ENCODE results near the gene FYN.

DNA sequence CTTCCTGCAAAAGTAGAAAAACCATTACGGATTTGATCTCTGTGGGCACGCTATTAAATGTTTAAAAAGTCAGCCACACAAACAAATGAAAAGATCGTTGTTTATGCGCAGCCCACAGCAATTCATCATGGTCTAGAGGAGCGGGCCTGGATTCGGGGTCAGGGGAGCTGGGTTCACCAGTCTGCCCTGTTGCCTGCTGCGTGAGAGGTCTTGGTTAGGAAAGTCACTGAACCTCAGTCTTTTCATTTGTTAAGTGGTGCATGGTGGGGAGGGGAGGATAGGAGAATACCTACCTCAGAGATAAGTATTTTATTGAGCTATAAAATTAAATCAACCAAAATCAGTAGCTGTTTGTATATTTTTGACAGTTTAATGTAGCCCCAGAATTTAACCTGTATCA, 47.3 kb upstream of the FYN start:
- TF ChIP-seq CREB1 (IDR thresholded peaks at IDR 0.05) (no peak), CREB1 (CRISPR knock-in tag; IDR thresholded peaks at IDR 0.05) (no peak), YY1 (IDR thresholded peaks at IDR 0.05; ENCODE audit: insufficient read depth, insufficient replicate concordance, low read depth, low read length) (no peak), IKZF1 (IDR thresholded peaks at IDR 0.05) (no peak), KDM1A (CRISPR knock-in tag; IDR thresholded peaks at IDR 0.05) (no peak), ERF (CRISPR knock-in tag; IDR thresholded peaks at IDR 0.05) (no peak), HNRNPL (IDR thresholded peaks at IDR 0.05; ENCODE audit: low read depth, low read length) (no peak), POLR2A (IDR thresholded peaks at IDR 0.05; ENCODE audit: insufficient read depth in 1 of 2, low read depth in 2 of 2, low read length in 2 of 2) (no peak), ZNF274 (CRISPR knock-in tag; IDR thresholded peaks at IDR 0.05) (no peak), JUNB (CRISPR knock-in tag; IDR thresholded peaks at IDR 0.05; ENCODE audit: borderline replicate concordance) (no peak)
- TF ChIP-seq, protein P1, sequence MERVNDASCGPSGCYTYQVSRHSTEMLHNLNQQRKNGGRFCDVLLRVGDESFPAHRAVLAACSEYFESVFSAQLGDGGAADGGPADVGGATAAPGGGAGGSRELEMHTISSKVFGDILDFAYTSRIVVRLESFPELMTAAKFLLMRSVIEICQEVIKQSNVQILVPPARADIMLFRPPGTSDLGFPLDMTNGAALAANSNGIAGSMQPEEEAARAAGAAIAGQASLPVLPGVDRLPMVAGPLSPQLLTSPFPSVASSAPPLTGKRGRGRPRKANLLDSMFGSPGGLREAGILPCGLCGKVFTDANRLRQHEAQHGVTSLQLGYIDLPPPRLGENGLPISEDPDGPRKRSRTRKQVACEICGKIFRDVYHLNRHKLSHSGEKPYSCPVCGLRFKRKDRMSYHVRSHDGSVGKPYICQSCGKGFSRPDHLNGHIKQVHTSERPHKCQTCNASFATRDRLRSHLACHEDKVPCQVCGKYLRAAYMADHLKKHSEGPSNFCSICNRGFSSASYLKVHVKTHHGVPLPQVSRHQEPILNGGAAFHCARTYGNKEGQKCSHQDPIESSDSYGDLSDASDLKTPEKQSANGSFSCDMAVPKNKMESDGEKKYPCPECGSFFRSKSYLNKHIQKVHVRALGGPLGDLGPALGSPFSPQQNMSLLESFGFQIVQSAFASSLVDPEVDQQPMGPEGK (CRISPR knock-in tag; IDR thresholded peaks at IDR 0.05) = no peak
- TF ChIP-seq, protein P2, sequence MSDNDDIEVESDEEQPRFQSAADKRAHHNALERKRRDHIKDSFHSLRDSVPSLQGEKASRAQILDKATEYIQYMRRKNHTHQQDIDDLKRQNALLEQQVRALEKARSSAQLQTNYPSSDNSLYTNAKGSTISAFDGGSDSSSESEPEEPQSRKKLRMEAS (IDR thresholded peaks at IDR 0.05) = no peak

All from HepG2 (cell line).